ENCODE measurements around the gene FAM50B.

GRCh38 chr6:3865463-3865862 is 16.3 kb downstream of the FAM50B start:
- TF ChIP-seq, protein P1, sequence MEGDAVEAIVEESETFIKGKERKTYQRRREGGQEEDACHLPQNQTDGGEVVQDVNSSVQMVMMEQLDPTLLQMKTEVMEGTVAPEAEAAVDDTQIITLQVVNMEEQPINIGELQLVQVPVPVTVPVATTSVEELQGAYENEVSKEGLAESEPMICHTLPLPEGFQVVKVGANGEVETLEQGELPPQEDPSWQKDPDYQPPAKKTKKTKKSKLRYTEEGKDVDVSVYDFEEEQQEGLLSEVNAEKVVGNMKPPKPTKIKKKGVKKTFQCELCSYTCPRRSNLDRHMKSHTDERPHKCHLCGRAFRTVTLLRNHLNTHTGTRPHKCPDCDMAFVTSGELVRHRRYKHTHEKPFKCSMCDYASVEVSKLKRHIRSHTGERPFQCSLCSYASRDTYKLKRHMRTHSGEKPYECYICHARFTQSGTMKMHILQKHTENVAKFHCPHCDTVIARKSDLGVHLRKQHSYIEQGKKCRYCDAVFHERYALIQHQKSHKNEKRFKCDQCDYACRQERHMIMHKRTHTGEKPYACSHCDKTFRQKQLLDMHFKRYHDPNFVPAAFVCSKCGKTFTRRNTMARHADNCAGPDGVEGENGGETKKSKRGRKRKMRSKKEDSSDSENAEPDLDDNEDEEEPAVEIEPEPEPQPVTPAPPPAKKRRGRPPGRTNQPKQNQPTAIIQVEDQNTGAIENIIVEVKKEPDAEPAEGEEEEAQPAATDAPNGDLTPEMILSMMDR (IDR thresholded peaks at IDR 0.05 in 4 of 5, conservative IDR thresholded peaks at IDR 0.05 in 1 of 5) = no peak
- TF ChIP-seq POLR2A (IDR thresholded peaks at IDR 0.05) = no peak

Data from gastrocnemius medialis (tissue), 4 donors.